Airway epithelial cell (primary cell): Measurements from ENCODE around the gene DEFB129. TPM values are rescaled to one million over a fixed set of nuclear protein-coding genes. Genes with fewer than 3 reads are reported as not detected.

Experiments used
- total RNA-seq: library from RNA; depleted of rRNA; stranded (reverse); fragments of >200 nt; gene quantifications from 2 replicates; pipeline ENCODE4 v1.2.3, GENCODE V29; 2015

Gene DEFB129, protein sequence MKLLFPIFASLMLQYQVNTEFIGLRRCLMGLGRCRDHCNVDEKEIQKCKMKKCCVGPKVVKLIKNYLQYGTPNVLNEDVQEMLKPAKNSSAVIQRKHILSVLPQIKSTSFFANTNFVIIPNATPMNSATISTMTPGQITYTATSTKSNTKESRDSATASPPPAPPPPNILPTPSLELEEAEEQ
- not detected in 2 replicates for total RNA-seq

DNA sequence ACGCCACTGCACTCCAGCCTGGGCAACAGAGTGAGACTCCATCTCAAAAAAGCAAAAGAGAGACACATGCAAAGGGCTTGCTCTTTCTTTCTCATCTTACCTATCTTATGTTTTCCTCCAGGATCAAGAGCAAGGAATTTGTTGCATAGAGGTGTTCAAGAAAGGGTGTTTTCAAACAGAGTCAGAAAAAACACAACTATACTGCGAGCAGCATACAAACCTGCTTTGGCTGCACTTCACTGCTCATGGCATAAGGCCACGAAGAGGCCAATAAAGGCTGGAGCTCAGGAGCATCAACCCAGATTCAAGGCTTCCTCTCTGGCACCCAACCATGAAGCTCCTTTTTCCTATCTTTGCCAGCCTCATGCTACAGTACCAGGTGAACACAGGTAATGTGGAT, at the start of gene DEFB129:
DEFB129 (plus strand) TSS at position 301 of the 400 bp plus-strand sequence; CDS start at position 332, 31 bp downstream.

GRCh38 chr20:189611-190010, 37.4 kb upstream of the DEFB129 start, which contains the start of gene DEFB128:
TSS of gene DEFB128 (minus strand) at chr20:189711. CDS start at chr20:189623, 88 bp downstream.

GRCh38 chr20:257419-257818, 30.4 kb downstream of the DEFB129 start, which contains the start of gene DEFB132:
TSS of gene DEFB132 (plus strand) at chr20:257724. CDS start at chr20:257779, 55 bp downstream.

Other genes starting within 250 kb of the DEFB129 start
- not detected in 2 replicates for gene DEFB125, start 139.6 kb upstream of the DEFB129 start, total RNA-seq
- not detected in 2 replicates for gene DEFB126, start 84.7 kb upstream of the DEFB129 start, total RNA-seq
- gene DEFB127, start 69.8 kb upstream of the DEFB129 start, total RNA-seq, result not detected in 2 replicates
- not detected in 2 replicates for gene DEFB128, start 37.5 kb upstream of the DEFB129 start, total RNA-seq
- not detected in 2 replicates for gene DEFB132, start 30.5 kb downstream of the DEFB129 start, total RNA-seq
- gene C20orf96, start 63.5 kb downstream of the DEFB129 start, total RNA-seq, result 0.19 and 1.4 TPM in 2 replicates
- gene ZCCHC3, start 70.3 kb downstream of the DEFB129 start, total RNA-seq, result 13.0 and 14.3 TPM in 2 replicates
- gene SOX12, start 98.3 kb downstream of the DEFB129 start, total RNA-seq, result 7.3 and 10.0 TPM in 2 replicates
- gene NRSN2, start 119.9 kb downstream of the DEFB129 start, total RNA-seq, result 15.1 and 18.6 TPM in 2 replicates
- 72.1 and 91.0 TPM in 2 replicates for gene TRIB3, start 153.5 kb downstream of the DEFB129 start, total RNA-seq
- 93.9 and 108 TPM in 2 replicates for gene RBCK1, start 181.0 kb downstream of the DEFB129 start, total RNA-seq
- 14.0 and 17.1 TPM in 2 replicates for gene TBC1D20, start 235.3 kb downstream of the DEFB129 start, total RNA-seq